KBM-7 (cell line): ENCODE measurements around the gene ENTPD3.
A peak's percentile ranks its signal among the peaks of the same experiment; 100 is the strongest.

Experiments
- DNase-seq: peaks from one replicate; pipeline ENCODE4 v3.0.0-alpha.2; 2015
- in situ Hi-C: fragments of 300-500 bp; cut with MboI; formaldehyde crosslinking; loops from 2 replicates; pipeline ENCODE4 v1.14.3; 2020; ENCODE audit warnings: low sequenced_read_pairs, low pct_unique_long_range_greater_than_20kb, mixed read lengths

ENTPD3 gene

GRCh38 chr3:40397912-40398311 is 10.9 kb downstream of the ENTPD3 start:
- DNase-seq, result no peak
- in situ Hi-C loops, result no loop called here

- DNase-seq, result no peak
- in situ Hi-C loops, result no loop called here
Observed at GRCh38 chr3:40398346-40398745, 11.4 kb downstream of the ENTPD3 start.

GRCh38 chr3:40404591-40405198 is 17.7 kb downstream of the ENTPD3 start:
- in situ Hi-C loops, result no loop called here
- no peak for DNase-seq

- in situ Hi-C loops, result no loop called here
- no peak for DNase-seq
Observed at GRCh38 chr3:40407007-40407406, 20.0 kb downstream of the ENTPD3 start.

GRCh38 chr3:40407611-40408010 is 20.6 kb downstream of the ENTPD3 start:
- in situ Hi-C loops, result no loop called here
- DNase-seq, result no peak

- DNase-seq, result no peak
- in situ Hi-C loops, result no loop called here
Observed at GRCh38 chr3:40414270-40414669, 27.3 kb downstream of the ENTPD3 start.

- no peak for DNase-seq
Observed at GRCh38 chr3:40417845-40418543, 31.0 kb downstream of the ENTPD3 start.

GRCh38 chr3:40422861-40423260 is 35.9 kb downstream of the ENTPD3 start:
- in situ Hi-C loops, result no loop called here

More at GRCh38 chr3:40417845-40418543, 31.0 kb downstream of the ENTPD3 start:
- in situ Hi-C loops, result no loop called here

GRCh38 chr3:40427045-40427669 is 40.2 kb downstream of the ENTPD3 start:
- in situ Hi-C loops, result no loop called here

More at GRCh38 chr3:40422861-40423260, 35.9 kb downstream of the ENTPD3 start:
- no peak for DNase-seq

GRCh38 chr3:40432793-40433192 is 45.8 kb downstream of the ENTPD3 start:
- in situ Hi-C loops, result no loop called here
- DNase-seq, result no peak

More at GRCh38 chr3:40427045-40427669, 40.2 kb downstream of the ENTPD3 start:
- DNase-seq, result no peak

GRCh38 chr3:40437889-40438288 is 50.9 kb downstream of the ENTPD3 start:
- DNase-seq, result no peak
- in situ Hi-C loops, result no loop called here

GRCh38 chr3:40445062-40445461 is 58.1 kb downstream of the ENTPD3 start:
- in situ Hi-C loops, result no loop called here
- no peak for DNase-seq

GRCh38 chr3:40445880-40446279 is 58.9 kb downstream of the ENTPD3 start:
- in situ Hi-C loops, result no loop called here
- DNase-seq, result no peak

GRCh38 chr3:40450438-40450837 is 63.5 kb downstream of the ENTPD3 start:
- in situ Hi-C loops, result no loop called here
- DNase-seq, result no peak

- no peak for DNase-seq
- in situ Hi-C loops, result no loop called here
Observed at GRCh38 chr3:40451551-40451950, 64.6 kb downstream of the ENTPD3 start.

GRCh38 chr3:40452057-40452456 is 65.1 kb downstream of the ENTPD3 start:
- no peak for DNase-seq
- in situ Hi-C loops, result no loop called here

- no peak for DNase-seq
- in situ Hi-C loops, result no loop called here
Observed at GRCh38 chr3:40452562-40452875, 65.5 kb downstream of the ENTPD3 start.

- peak; percentile 99 for DNase-seq
- in situ Hi-C loops, result no loop called here
Observed at GRCh38 chr3:40452876-40453730, 66.1 kb downstream of the ENTPD3 start.

GRCh38 chr3:40453933-40454332 is 66.9 kb downstream of the ENTPD3 start:
- in situ Hi-C loops, result no loop called here
- DNase-seq, result no peak

- in situ Hi-C loops, result no loop called here
- no peak for DNase-seq
Observed at GRCh38 chr3:40455328-40455727, 68.3 kb downstream of the ENTPD3 start.
